ENCODE results near the gene ZNRF1.
A peak's percentile ranks its signal among the peaks of the same experiment; 100 is the strongest.
"Not testable (repeated sequence)": the region's sequence is repeated elsewhere in the genome, so short reads cannot be mapped to it uniquely, and the experiment has no call there.

ZNRF1 gene

DNA sequence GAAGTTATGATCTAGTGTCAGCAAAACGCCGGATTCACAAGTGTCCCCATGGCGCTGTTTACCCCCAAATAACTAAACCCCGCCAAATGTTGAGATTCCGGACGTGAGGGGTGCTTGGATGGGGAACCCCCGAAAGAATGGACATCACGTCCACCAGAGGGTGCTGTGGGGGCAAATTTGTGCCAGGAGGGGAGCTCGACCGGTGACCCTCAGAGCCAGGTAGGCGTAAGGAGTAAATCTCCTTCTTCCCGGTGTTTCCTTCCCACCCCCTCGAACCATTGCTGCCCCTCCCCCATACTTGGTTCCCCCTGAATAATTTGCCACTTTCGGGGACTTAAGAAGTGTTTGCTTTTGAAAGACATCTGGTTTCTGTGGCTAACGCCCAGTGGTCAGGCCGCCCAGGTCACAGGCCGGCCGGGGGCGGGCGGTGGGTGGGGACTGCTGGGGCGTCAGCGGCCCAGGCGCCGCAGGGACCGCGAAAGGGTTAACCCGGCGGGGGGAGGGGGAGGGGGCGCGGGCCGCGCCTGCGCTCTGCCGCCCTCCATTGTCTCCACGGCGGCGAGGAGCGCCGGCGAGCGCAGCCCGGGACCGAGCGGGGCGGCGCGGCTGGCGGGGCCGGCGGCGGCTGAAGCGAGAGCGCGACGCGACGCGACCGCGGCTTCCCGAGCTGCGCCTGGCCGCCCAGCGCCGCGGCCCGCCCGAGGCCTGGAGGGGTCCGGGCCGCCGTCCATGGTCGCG is at the start of gene ZNRF1:
TSS of gene ZNRF1 (plus strand) at position 544 of the 738 bp plus-strand sequence. CDS start 648 bp downstream, outside the sequence.
- DNase-seq (ENCODE audit: low read depth), result peak; percentile 46

DNA sequence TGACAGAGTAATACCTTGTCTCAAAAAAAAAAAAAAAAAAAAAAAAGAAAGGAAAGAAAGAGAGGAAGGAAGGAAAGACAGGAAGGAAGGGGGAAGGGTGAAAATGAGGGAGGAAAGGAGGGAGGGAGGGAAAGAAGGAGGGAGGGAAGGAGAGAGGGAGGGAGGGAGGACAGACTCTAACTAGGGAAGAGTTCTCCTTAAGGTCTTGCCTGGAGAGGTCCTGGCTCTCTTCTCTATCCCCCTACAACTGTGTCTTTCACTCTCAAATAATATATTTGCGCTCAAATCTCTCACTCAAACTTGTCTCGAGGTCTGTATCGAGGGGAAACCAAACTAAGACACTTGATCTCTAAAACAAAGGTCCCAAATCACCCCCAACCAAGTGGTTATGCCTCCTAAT is 49.5 kb upstream of the ZNRF1 start:
- DNase-seq (ENCODE audit: low read depth), result no peak

DNA sequence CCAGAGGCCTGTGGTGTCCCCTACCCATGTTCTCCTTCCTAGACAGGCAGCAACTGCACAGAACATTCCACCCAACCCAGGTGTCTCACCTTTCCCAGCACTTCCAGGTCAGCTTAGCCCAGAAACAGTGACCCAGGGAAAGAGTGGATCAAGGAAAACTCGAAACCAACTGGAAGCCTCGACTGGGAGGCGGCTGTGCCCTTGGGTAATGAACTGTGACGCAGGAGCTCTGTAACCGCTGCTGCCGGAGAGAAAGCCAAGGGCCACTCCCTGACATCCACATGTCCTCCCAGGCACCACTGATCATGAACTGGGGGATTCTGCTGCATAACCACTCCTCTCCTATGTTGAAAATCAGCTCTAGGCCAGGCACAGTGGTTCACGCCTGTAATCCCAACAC is 48.3 kb upstream of the ZNRF1 start:
- DNase-seq (ENCODE audit: low read depth), result no peak

DNA sequence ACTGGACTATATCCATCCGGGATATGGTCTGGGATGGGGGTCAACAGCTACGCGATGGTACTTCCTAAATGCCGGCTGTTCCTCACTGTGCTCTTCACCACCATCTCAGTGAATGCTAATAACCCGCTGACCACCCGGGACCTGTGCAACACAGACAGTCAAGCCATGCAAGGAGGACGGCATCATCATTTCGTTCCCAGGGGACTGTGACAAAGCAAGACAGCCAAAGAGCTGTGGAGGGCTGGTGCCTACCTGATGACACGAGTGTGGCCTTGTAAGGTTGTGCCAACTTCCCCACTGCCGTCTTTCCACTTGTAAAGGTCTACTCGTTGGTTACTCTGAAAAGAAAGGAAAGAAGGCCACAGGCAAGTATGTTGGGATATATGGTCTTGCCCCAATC is 47.6 kb upstream of the ZNRF1 start:
- no peak for DNase-seq (ENCODE audit: low read depth)

GRCh38 chr16:74951681-74952080 is 47.1 kb upstream of the ZNRF1 start:
- DNase-seq (ENCODE audit: low read depth), result no peak

DNA sequence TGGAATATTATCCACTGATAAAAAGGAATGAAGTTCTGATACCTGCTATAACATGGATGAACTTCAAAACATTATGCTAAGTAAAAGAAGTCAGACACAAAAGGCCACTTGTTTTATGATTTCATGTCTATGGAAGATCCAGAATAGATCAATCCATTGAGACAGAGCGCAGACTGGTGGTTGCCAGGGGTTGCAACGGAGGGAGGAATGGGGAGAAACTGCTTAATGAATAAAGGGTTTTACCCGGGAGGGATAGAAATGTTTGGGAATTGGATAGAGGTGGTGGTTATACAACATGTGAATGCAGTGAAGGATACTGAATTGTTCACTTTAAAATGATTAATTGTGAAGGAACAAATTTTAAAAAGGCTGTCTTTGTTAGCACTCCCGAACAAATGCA is 44.1 kb upstream of the ZNRF1 start:
- DNase-seq (ENCODE audit: low read depth), result no peak

DNA sequence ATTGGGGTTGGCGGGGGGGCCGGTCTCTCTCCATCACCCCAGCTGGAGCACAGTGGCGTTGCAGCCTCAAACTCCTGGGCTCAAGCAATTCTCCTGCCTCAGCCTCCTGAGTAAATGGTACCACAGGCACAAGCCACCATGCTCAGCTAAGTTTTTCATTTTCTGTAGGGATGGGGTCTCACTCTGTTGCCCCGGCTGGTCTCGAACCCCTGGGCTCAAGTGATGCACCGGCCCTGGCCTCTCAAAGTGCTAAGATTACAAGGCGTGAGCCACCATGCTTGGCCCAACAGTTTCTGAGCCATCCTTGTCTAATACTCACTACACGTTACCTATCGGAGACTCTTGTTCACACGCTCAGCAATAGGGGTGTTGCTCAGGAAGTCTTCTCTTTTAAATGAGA is 25.5 kb upstream of the ZNRF1 start:
- DNase-seq (ENCODE audit: low read depth), result no peak

GRCh38 chr16:74975591-74975990 is 23.2 kb upstream of the ZNRF1 start:
- no peak for DNase-seq (ENCODE audit: low read depth)

- no peak for DNase-seq (ENCODE audit: low read depth)
Measured at GRCh38 chr16:74982256-74982655, 16.6 kb upstream of the ZNRF1 start.

GRCh38 chr16:74984194-74984528 is 14.7 kb upstream of the ZNRF1 start:
- DNase-seq (ENCODE audit: low read depth), result no peak

DNA sequence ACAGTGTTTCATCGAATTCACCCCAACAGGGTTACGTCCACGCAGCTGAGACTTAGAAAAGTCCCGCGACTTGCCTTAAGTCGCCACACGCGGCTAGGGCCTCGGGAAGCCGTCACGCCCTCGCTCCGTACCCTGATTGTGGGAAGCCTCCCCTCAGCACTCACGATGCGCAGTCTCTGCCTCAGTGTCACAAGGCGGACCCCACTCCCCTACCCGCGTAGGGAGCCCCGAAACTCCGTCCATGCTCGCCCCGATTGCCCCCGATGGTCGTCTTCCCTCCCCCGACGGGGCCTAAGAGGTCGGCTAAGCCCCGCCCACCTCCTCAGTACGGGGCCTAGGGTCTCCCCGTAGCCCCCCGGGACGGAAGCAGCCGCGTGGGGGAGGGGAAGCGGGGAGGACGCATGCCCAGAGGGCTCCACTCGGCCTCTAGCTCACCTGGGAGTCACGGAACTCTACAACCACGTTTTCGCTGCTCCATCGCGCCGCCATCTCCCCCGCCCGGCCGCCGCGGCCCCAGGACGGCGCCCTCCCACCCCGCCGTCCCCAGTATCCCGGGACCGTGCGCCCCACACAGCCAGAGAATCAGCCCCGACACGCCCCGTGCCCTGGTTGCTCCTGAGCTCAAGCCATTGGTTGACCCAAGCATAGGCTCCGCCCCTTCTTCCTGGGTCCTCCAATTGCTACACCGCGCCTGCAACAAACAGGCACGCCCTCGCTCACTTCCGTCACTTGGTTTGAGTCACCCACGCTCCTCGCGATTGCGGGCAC is 14.1 kb upstream of the ZNRF1 start, which contains the start of gene WDR59:
TSS of gene WDR59 (minus strand) at position 595 of the 768 bp plus-strand sequence. CDS start at position 489, 106 bp downstream.
- DNase-seq (ENCODE audit: low read depth), result peak; percentile 99

GRCh38 chr16:74987027-74987681 is 11.7 kb upstream of the ZNRF1 start:
- DNase-seq (ENCODE audit: low read depth), result no peak

- DNase-seq (ENCODE audit: low read depth), result not testable (repeated sequence)
Measured at GRCh38 chr16:74989864-74990263, 9.0 kb upstream of the ZNRF1 start.

- no peak for DNase-seq (ENCODE audit: low read depth)
Measured at GRCh38 chr16:74990832-74991231, 8.0 kb upstream of the ZNRF1 start.

DNA sequence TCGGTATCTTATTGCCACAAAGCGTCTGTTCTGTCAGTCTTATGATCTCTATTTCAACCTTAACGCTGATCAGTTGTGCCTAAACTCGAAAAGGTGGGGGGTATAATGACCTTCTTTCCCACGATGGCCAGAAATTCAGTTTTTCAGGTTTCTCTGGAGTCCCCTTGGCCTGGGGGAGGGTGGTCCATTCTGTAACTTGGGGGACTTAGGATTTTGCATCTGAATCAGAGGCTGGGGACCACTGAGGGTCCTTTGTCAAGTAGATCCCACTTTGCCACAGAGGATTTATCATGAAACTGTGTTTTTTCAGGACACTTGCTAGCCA is 7.6 kb upstream of the ZNRF1 start:
- no peak for DNase-seq (ENCODE audit: low read depth)

GRCh38 chr16:74991593-74992403 is 7.0 kb upstream of the ZNRF1 start:
- DNase-seq (ENCODE audit: low read depth), result no peak

GRCh38 chr16:74995986-74996385 is 2.8 kb upstream of the ZNRF1 start:
- DNase-seq (ENCODE audit: low read depth), result no peak

GRCh38 chr16:74997042-74997491 is 1.8 kb upstream of the ZNRF1 start:
- no peak for DNase-seq (ENCODE audit: low read depth)

- DNase-seq (ENCODE audit: low read depth), result no peak
Measured at GRCh38 chr16:74999219-74999608, 390 bp downstream of the ZNRF1 start.

DNA sequence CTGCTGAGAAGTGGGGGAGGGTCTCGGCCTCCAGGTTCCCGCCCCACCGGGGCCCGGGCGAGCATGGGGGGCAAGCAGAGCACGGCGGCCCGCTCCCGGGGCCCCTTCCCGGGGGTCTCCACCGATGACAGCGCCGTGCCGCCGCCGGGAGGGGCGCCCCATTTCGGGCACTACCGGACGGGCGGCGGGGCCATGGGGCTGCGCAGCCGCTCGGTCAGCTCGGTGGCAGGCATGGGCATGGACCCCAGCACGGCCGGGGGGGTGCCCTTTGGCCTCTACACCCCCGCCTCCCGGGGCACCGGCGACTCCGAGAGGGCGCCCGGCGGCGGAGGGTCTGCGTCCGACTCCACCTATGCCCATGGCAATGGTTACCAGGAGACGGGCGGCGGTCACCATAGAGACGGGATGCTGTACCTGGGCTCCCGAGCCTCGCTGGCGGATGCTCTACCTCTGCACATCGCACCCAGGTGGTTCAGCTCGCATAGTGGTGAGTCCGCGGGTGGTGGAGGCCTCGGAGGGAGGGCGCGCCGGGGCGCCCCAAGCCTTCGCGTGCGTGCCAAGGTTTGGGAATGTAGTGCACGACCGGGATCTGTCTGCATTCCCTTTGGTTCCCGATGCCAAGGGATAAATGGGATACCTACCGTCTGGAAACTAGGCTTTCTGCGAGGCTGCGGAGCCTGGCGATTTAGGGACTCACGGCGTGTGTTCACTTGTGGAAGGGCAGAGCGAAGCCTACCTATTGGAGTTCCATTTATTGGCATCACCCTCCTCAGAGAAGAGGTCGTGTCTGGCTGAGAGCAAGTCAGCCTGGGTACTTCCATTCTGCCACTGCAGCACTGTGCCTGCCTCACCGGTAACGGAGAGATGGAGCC is 1.0 kb downstream of the ZNRF1 start:
- DNase-seq (ENCODE audit: low read depth), result no peak

DNA sequence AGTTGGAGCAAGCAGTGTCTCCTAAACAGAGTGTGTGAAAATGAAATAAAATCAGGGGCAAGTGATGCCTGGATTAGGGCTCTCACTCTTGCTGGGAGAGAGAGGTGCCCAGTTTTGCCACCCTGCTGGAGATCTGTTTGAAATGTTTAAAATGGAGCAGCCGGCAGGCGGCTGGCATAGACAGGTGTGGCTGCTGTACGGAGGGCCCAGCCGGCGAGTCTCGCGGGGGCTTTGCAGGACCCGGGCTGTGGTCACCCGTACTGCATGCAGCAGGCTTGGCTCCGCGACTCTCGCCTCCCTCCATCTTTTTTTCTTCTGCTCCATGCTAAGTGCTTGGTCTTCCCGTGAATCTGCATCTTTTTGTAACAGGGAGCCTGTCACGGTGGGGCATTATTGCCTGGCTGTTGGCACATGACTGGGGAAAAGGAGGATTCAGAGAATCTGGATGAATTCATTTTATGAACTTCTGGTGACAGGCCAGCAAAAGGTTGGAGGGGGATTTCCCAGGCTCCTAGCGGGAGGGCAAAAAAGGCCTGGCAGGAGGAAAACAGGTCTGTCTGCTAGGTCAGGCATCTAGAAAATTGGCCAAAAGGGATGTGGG is 1.8 kb downstream of the ZNRF1 start:
- DNase-seq (ENCODE audit: low read depth), result no peak

All from GM04504 (cell line).